ENCODE data around the gene CNTNAP2.

DNA sequence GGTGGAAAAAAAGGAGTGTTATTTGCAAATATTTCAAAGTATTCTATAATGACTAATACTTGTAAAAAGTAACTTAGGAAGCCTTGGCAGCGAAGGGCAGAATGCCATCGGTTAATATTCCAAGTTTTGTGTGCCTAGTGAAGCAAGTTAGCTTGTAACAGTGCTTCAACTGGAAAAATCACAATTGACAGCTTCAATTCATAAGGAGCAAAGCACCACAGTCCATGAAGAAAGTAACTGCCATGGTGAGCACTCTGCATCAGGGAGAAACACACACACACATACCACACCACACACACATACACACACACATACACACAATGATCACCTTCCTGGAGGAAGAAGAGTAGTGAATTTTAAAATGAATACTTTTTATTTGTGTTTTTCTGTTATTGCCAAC lies 298.3 kb downstream of the CNTNAP2 start:
- TF ChIP-seq CTCF (IDR thresholded peaks at IDR 0.05) (no peak), POLR2A (IDR thresholded peaks at IDR 0.05) (no peak)

Measured in testis (tissue), 2 donors.